ENCODE measurements around the gene SLC13A2. TPM values are rescaled to one million over a fixed set of nuclear protein-coding genes. Genes with fewer than 3 reads are reported as not detected.

SLC13A2 gene
- total RNA-seq, 4 donors from 2014 or later, result 0.37 TPM; not detected in 3

GRCh38 chr17:28533091-28533807 is 59.8 kb downstream of the SLC13A2 start:
- Histone ChIP-seq H3K4me1 (no peaks in the 10 kb centered on the region), H3K36me3 (no peaks in the 10 kb centered on the region), H3K4me3 (no peak overlapping the region), H3K27ac (no peak overlapping the region), H3K9me3 (no peaks in the 10 kb centered on the region), H3K27me3 (peaks cover 27% of the 10 kb centered on the region)
- TF ChIP-seq POLR2AphosphoS5 (IDR thresholded peaks at IDR 0.05) (no peak), POLR2A (IDR thresholded peaks at IDR 0.05) (no peak), CTCF (IDR thresholded peaks at IDR 0.05) (no peak), EP300 (IDR thresholded peaks at IDR 0.05) (no peak)
- WGBS, 2 donors (ENCODE audit: low coverage in 1 of 2), result 64 to 88% methylated on average over 4 to 5 of the region's 16 CpGs
- no peak for ATAC-seq

GRCh38 chr17:28534740-28535375 is 61.4 kb downstream of the SLC13A2 start:
- no peak overlapping the region for H3K4me3 ChIP-seq
- 81 to 100% methylated on average over 1 to 6 of the region's 11 CpGs for WGBS, 2 donors (ENCODE audit: low coverage in 1 of 2)
- ATAC-seq, result no peak
- H3K36me3 ChIP-seq, result no peaks in the 10 kb centered on the region
- peaks cover 27% of the 10 kb centered on the region for H3K27me3 ChIP-seq
- H3K27ac ChIP-seq, result no peak overlapping the region
- no peak for TF ChIP-seq EP300 (IDR thresholded peaks at IDR 0.05)
- TF ChIP-seq POLR2A (IDR thresholded peaks at IDR 0.05), result no peak
- no peak for TF ChIP-seq POLR2AphosphoS5 (IDR thresholded peaks at IDR 0.05)
- TF ChIP-seq CTCF (IDR thresholded peaks at IDR 0.05), result no peak
- no peaks in the 10 kb centered on the region for H3K9me3 ChIP-seq
- no peaks in the 10 kb centered on the region for H3K4me1 ChIP-seq

- no peak for ATAC-seq
- Histone ChIP-seq H3K27me3 (peaks cover 17% of the 10 kb centered on the region), H3K4me3 (no peak overlapping the region), H3K9me3 (no peaks in the 10 kb centered on the region), H3K27ac (no peak overlapping the region), H3K36me3 (no peaks in the 10 kb centered on the region), H3K4me1 (no peaks in the 10 kb centered on the region)
- 71 to 73% methylated on average over 3 of the region's 9 CpGs for WGBS, 2 donors (ENCODE audit: low coverage in 1 of 2)
- TF ChIP-seq POLR2A (IDR thresholded peaks at IDR 0.05) (no peak), POLR2AphosphoS5 (IDR thresholded peaks at IDR 0.05) (no peak), CTCF (IDR thresholded peaks at IDR 0.05) (no peak), EP300 (IDR thresholded peaks at IDR 0.05) (no peak)
These were observed 63.2 kb downstream of the SLC13A2 start for GRCh38 chr17:28536532-28537218.

GRCh38 chr17:28537219-28537610 is 63.8 kb downstream of the SLC13A2 start:
- Histone ChIP-seq H3K4me3 (no peak overlapping the region), H3K9me3 (no peaks in the 10 kb centered on the region), H3K36me3 (no peaks in the 10 kb centered on the region), H3K27me3 (peaks cover 12% of the 10 kb centered on the region), H3K4me1 (no peaks in the 10 kb centered on the region), H3K27ac (no peak overlapping the region)
- ATAC-seq, result no peak
- WGBS, 2 donors (ENCODE audit: low coverage in 1 of 2), result 86% methylated on average over 1 of the region's 12 CpGs; no CpG with 5 or more reads in 1 of the 2 donors
- TF ChIP-seq POLR2AphosphoS5 (IDR thresholded peaks at IDR 0.05), result no peak
- no peak for TF ChIP-seq EP300 (IDR thresholded peaks at IDR 0.05)
- TF ChIP-seq CTCF (IDR thresholded peaks at IDR 0.05), result no peak
- TF ChIP-seq POLR2A (IDR thresholded peaks at IDR 0.05), result no peak

All from gastroesophageal sphincter (tissue), 4 donors.